HG03175 (cell line): ENCODE data around the gene MEIS3.
"Not testable (repeated sequence)": the region's sequence is repeated elsewhere in the genome, so short reads cannot be mapped to it uniquely, and the experiment has no call there.

ENCODE experiments used
- ATAC-seq: cut with Tn5 transposase; IDR thresholded peaks from one replicate; pipeline ENCODE4 v1.9.1; 2021; ENCODE audit warnings: mild to moderate bottlenecking, moderate library complexity; ENCODE audit not compliant: unreplicated experiment

MEIS3 gene

GRCh38 chr19:47365455-47365854 lies 53.9 kb downstream of the MEIS3 start:
- ATAC-seq = not testable (repeated sequence)

DNA sequence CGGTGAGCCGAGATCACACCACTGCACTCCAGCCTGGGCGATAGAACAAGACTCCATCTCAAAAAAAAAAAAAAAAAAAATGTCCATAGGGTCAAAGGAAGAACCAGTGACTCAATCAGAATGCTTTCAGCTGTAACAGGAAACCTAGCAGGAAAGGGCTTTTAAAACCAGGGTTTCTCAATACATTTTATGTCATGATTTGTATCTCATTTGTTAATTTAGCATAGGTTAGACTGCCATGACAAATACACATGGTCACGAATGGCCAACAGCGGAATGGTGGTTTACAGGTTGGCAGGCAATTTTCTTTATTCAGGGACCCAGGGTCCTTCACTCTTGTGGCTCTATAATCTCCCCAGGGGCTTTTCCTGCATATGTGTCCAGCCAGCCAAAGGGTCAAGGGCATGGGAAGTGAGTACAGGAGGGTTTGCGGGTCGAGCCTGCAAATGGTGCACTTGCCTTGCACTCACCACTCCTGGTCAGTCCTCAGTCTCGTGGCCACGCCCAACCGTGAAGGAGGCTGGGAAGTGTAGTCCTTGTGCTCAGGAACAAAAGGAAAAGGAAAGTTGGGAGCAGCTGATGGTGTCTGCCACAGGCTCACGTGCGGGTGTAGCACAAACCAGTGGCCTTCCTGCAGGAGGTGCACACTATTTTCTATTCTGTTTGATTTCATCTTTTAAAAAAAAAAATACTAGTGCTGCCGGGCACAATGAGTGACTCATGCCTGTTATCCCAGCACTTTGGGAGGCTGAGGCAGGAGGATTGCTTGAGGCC lies 55.4 kb downstream of the MEIS3 start:
- no peak for ATAC-seq

GRCh38 chr19:47362321-47362720 lies 57.0 kb downstream of the MEIS3 start:
- ATAC-seq = no peak

GRCh38 chr19:47358936-47359335 lies 60.4 kb downstream of the MEIS3 start:
- ATAC-seq = no peak

DNA sequence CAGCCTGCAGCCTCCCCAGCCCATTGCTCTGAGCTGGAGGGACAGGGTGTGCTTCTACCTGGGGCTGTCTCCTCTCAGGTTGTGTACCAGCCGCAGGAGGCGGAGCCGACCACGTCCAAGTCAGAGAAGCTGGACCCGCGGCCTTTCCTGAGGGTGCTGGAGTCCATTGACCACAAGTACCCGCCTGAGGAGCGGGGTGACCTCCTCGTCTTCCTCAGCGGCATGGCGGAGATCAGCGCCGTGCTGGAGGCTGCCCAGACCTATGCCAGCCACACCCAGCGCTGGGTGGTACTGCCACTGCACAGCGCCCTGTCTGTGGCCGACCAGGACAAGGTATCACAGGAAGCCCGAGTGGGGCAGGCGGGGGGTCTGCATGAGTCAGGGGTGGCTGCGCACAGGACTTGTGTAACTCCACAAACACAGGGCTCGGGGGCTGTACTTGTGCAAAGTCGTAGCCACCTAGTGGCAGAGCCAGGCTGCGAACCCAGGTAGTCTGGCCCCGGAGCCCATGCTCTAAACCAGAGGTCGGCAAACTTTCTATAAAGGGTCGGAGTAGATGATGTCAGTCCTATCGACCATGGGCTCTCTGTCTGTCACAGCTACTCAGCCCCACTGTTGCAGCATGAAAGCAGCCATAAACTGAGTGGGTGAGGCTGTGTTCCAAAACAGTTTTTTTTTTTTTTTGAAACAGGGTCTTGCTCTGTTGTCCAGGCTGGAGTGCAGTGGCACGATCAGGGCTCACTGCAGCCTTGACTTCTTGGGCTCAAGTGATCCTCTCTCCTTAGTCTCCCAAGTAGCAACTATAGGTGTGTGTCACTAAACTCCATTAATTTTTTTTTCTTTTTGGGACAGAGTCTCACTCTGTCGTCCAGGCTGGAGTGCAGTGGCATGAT lies 61.3 kb downstream of the MEIS3 start:
- ATAC-seq = no peak

DNA sequence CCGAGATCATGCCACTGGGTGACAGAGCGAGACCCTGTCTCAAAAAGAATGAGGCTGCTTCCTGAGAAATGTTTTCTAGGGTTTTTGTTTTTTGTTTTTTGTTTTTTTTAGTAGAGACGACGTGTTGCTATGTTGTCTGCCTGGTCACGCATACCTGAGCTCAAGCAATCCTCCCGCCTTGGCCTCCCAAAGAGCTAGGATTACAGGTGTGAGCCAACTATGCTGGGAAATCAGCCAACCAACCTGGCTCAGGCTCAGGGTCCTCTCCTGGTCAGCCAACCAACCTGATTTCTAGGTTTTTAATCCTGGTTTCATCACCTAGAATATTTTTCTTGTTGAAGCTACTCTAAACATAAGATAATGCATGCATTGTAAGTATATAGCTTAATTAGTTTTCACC lies 62.4 kb downstream of the MEIS3 start:
- no peak for ATAC-seq

GRCh38 chr19:47353307-47353712 lies 66.0 kb downstream of the MEIS3 start:
- ATAC-seq = no peak
